Measurements from ENCODE around the gene FLT3LG. TPM values are rescaled to one million over a fixed set of nuclear protein-coding genes. Genes with fewer than 3 reads are reported as not detected.

The FLT3LG gene
- total and polyA plus RNA-seq, 2 experiments from 2014 or later = 0.49 to 1.8 TPM

DNA sequence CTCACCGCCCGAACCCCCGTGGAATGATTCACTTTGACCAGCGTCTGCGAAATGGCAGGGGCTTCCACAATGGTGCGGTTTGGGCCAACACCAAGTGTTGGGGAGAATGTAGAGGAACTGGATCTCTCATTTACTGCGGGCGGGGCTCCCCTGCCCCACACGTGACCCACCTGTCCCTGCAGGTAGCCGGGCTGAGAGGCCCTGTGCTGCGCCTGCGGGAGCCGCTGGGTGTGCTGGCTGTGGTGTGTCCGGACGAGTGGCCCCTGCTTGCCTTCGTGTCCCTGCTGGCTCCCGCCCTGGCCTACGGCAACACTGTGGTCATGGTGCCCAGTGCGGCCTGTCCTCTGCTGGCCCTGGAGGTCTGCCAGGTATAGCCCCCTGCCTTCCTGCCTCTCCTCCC lies 5.8 kb upstream of the FLT3LG start:
- Histone ChIP-seq H3K36me3 (ENCODE audit: insufficient read depth) (no peaks in the 10 kb centered on the region), H4K20me1 (replicated peaks; ENCODE audit: insufficient read depth) (no peaks in the 10 kb centered on the region; the same call in 1 of the 2 replicates), H3F3A (replicated peaks; ENCODE audit: low read depth) (0 out of 2 replicates have a peak, but pooled peaks cover 12% of the 10 kb centered on the region), H3K4me1 (ENCODE audit: insufficient read depth) (peaks cover 9% of the 10 kb centered on the region; the same call in 1 of the 2 replicates), H3K9me2 (ENCODE audit: insufficient read depth) (no peaks in the 10 kb centered on the region), H3K4me3 (no peak overlapping the region), H3K4me2 (peak overlapping the region; percentile 1; the same call in 1 of the 2 replicates), H3K27me3 (ENCODE audit: insufficient read depth) (no peaks in the 10 kb centered on the region), H2AFZ (no peak overlapping the region), H3K27ac (ENCODE audit: low read depth) (no peak overlapping the region), H3K79me2 (replicated peaks; ENCODE audit: insufficient read depth) (no peaks in the 10 kb centered on the region)
- Mint-ChIP-seq H3K9me3 (no peaks in the 10 kb centered on the region), H3K27ac (no peak overlapping the region), H3K27me3 (ENCODE audit: insufficient read depth, low read depth, poor library complexity) (peaks cover 21% of the 10 kb centered on the region), H3K4me1 (peaks cover 6% of the 10 kb centered on the region), H3K36me3 (ENCODE audit: low read depth) (peaks cover 30% of the 10 kb centered on the region), H3K4me3 (no peak overlapping the region)
- TF ChIP-seq, protein P1, sequence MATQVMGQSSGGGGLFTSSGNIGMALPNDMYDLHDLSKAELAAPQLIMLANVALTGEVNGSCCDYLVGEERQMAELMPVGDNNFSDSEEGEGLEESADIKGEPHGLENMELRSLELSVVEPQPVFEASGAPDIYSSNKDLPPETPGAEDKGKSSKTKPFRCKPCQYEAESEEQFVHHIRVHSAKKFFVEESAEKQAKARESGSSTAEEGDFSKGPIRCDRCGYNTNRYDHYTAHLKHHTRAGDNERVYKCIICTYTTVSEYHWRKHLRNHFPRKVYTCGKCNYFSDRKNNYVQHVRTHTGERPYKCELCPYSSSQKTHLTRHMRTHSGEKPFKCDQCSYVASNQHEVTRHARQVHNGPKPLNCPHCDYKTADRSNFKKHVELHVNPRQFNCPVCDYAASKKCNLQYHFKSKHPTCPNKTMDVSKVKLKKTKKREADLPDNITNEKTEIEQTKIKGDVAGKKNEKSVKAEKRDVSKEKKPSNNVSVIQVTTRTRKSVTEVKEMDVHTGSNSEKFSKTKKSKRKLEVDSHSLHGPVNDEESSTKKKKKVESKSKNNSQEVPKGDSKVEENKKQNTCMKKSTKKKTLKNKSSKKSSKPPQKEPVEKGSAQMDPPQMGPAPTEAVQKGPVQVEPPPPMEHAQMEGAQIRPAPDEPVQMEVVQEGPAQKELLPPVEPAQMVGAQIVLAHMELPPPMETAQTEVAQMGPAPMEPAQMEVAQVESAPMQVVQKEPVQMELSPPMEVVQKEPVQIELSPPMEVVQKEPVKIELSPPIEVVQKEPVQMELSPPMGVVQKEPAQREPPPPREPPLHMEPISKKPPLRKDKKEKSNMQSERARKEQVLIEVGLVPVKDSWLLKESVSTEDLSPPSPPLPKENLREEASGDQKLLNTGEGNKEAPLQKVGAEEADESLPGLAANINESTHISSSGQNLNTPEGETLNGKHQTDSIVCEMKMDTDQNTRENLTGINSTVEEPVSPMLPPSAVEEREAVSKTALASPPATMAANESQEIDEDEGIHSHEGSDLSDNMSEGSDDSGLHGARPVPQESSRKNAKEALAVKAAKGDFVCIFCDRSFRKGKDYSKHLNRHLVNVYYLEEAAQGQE (IDR thresholded peaks at IDR 0.05; ENCODE audit: unreplicated experiment) = no peak
- no peak for TF ChIP-seq CTCF (conservative IDR thresholded peaks at IDR 0.05; ENCODE audit: low read depth in 2 of 2)
- TF ChIP-seq, protein P2, sequence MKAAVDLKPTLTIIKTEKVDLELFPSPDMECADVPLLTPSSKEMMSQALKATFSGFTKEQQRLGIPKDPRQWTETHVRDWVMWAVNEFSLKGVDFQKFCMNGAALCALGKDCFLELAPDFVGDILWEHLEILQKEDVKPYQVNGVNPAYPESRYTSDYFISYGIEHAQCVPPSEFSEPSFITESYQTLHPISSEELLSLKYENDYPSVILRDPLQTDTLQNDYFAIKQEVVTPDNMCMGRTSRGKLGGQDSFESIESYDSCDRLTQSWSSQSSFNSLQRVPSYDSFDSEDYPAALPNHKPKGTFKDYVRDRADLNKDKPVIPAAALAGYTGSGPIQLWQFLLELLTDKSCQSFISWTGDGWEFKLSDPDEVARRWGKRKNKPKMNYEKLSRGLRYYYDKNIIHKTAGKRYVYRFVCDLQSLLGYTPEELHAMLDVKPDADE (IDR thresholded peaks at IDR 0.05) = no peak
- TF ChIP-seq CREB1 (CRISPR knock-in tag; IDR thresholded peaks at IDR 0.05; ENCODE audit: low read depth) = no peak
- TF ChIP-seq EZH2phosphoT487 (IDR thresholded peaks at IDR 0.05; ENCODE audit: unreplicated experiment) = no peak
- no peak for TF ChIP-seq JUNB (IDR thresholded peaks at IDR 0.05; ENCODE audit: unreplicated experiment)
- DNase-seq (ENCODE audit: low spot score) (no peak), ATAC-seq (peak; percentile 23)

- Histone ChIP-seq H3K27me3 (ENCODE audit: insufficient read depth) (no peaks in the 10 kb centered on the region), H3K36me3 (ENCODE audit: insufficient read depth) (no peaks in the 10 kb centered on the region), H3K27ac (ENCODE audit: low read depth) (no peak overlapping the region), H3K79me2 (replicated peaks; ENCODE audit: insufficient read depth) (no peaks in the 10 kb centered on the region), H2AFZ (no peak overlapping the region), H3K4me1 (ENCODE audit: insufficient read depth) (peaks cover 9% of the 10 kb centered on the region; the same call in 1 of the 2 replicates), H3K4me2 (peak overlapping the region; percentile 1; the same call in 1 of the 2 replicates), H3F3A (replicated peaks; ENCODE audit: low read depth) (0 out of 2 replicates have a peak, but pooled peaks cover 16% of the 10 kb centered on the region), H3K9me2 (ENCODE audit: insufficient read depth) (no peaks in the 10 kb centered on the region), H3K4me3 (no peak overlapping the region), H4K20me1 (replicated peaks; ENCODE audit: insufficient read depth) (no peaks in the 10 kb centered on the region; the same call in 1 of the 2 replicates)
- Mint-ChIP-seq H3K4me3 (no peak overlapping the region), H3K27ac (peak overlapping the region; percentile 85), H3K27me3 (ENCODE audit: insufficient read depth, low read depth, poor library complexity) (peaks cover 21% of the 10 kb centered on the region), H3K36me3 (ENCODE audit: low read depth) (peaks cover 30% of the 10 kb centered on the region), H3K4me1 (peaks cover 6% of the 10 kb centered on the region), H3K9me3 (no peaks in the 10 kb centered on the region)
- DNase-seq (ENCODE audit: low spot score) = peak; percentile 100
- peak; percentile 88 for ATAC-seq
- TF ChIP-seq EZH2phosphoT487 (IDR thresholded peaks at IDR 0.05; ENCODE audit: unreplicated experiment) (no peak), CTCF (conservative IDR thresholded peaks at IDR 0.05; ENCODE audit: low read depth in 2 of 2) (no peak), EZH2 (IDR thresholded peaks at IDR 0.05; ENCODE audit: low read depth, unreplicated experiment) (no peak), NANOG (IDR thresholded peaks at IDR 0.05; ENCODE audit: borderline replicate concordance) (no peak), STAT1 (IDR thresholded peaks at IDR 0.05; ENCODE audit: unreplicated experiment) (no peak)
- TF ChIP-seq, protein P2 (IDR thresholded peaks at IDR 0.05) = no peak
These were observed 5.1 kb upstream of the FLT3LG start for GRCh38 chr19:49468746-49469447.
